Gastrocnemius medialis (tissue), 4 donors: Measurements from ENCODE around the gene UBFD1.

Experiments
- POLR2A ChIP-seq, 2 donors: fragments of 450-650 bp; IDR thresholded peaks; one replicate each; pipeline ENCODE4 v1.6.1; 2017; ENCODE audit warnings: antibody characterized with exemption in 2 of 2, mild to moderate bottlenecking in 2 of 2, moderate library complexity in 2 of 2
- TF ChIP-seq, protein P1 (sequence below), 5 experiments: fragments of 450-650 bp in 3 of 5; fragments of 200-600 bp in 2 of 5; sonication (generic) in 2 of 5; IDR thresholded peaks in 4 of 5; conservative IDR thresholded peaks in 1 of 5; 1 replicate in 4 of 5; 2 replicates in 1 of 5; pipeline ENCODE4 v1.5.1; 2016 to 2019; ENCODE audit warnings: antibody characterized with exemption in 5 of 5, mild to moderate bottlenecking in 3 of 5, moderate library complexity in 3 of 5

DNA sequence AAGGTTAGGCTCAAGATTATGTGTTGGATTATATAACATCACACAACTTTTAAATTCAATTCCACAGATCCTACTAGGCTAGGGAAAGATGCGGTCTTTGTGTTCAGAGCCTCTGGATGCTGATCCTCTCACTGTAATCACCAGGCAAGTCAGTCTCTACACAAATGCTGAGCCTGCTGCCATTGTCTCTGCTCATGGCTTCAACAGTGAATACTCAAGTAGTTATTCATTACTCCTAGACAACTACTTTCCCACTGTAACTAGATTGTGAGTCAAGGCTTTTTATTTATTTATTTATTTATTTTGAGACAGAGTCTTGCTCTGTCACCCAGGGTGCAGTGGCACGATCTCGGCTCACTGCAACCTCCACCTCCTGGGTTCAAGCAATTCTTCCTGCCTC is 54.4 kb downstream of the UBFD1 start:
- TF ChIP-seq POLR2A (IDR thresholded peaks at IDR 0.05) = no peak
- TF ChIP-seq, protein P1, sequence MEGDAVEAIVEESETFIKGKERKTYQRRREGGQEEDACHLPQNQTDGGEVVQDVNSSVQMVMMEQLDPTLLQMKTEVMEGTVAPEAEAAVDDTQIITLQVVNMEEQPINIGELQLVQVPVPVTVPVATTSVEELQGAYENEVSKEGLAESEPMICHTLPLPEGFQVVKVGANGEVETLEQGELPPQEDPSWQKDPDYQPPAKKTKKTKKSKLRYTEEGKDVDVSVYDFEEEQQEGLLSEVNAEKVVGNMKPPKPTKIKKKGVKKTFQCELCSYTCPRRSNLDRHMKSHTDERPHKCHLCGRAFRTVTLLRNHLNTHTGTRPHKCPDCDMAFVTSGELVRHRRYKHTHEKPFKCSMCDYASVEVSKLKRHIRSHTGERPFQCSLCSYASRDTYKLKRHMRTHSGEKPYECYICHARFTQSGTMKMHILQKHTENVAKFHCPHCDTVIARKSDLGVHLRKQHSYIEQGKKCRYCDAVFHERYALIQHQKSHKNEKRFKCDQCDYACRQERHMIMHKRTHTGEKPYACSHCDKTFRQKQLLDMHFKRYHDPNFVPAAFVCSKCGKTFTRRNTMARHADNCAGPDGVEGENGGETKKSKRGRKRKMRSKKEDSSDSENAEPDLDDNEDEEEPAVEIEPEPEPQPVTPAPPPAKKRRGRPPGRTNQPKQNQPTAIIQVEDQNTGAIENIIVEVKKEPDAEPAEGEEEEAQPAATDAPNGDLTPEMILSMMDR (IDR thresholded peaks at IDR 0.05 in 4 of 5, conservative IDR thresholded peaks at IDR 0.05 in 1 of 5) = no peak
